ENCODE results near the gene PRR29.

GRCh38 chr17:64004218-64004770 is 6.1 kb downstream of the PRR29 start:
- TF ChIP-seq CTCF (IDR thresholded peaks at IDR 0.05) (no peak), POLR2A (IDR thresholded peaks at IDR 0.05) (no peak)

Data from adrenal gland (tissue), 5 donors.